Body of pancreas (tissue), 4 donors: Measurements from ENCODE around the gene MRPL43. TPM values are rescaled to one million over a fixed set of nuclear protein-coding genes. Genes with fewer than 3 reads are reported as not detected.
A peak's percentile ranks its signal among the peaks of the same experiment; 100 is the strongest.

Experiments used
- ATAC-seq: fragments of 150-250 bp; one replicate; pipeline ENCODE4 v1.9.1; 2016
- DNase-seq, 4 donors: peaks; one replicate each; pipeline ENCODE4 v3.0.0-alpha.2; 2019
- H3K27ac ChIP-seq, 4 donors: fragments of 200-600 bp; sonication (generic); 1 replicate in 3 of 4; 2 replicates in 1 of 4; pipeline versions ENCODE4 v1.5.1 to v1.6.1; 2016 to 2019; ENCODE audit warnings: mild to moderate bottlenecking in 1 of 4, mixed read lengths in 1 of 4, moderate library complexity in 1 of 4
- H3K27me3 ChIP-seq, 2 donors: fragments of 200-600 bp; sonication (generic); one replicate each; pipeline ENCODE4 v1.6.0; 2016; ENCODE audit warnings: mild to moderate bottlenecking in 1 of 2
- H3K36me3 ChIP-seq, 2 donors: fragments of 200-600 bp; sonication (generic); replicated peaks in 1 of 2; 2 replicates each; pipeline ENCODE4 v1.5.1; 2016; ENCODE audit warnings: low read depth in 2 of 2; ENCODE audit not compliant: insufficient read depth in 1 of 2
- H3K4me1 ChIP-seq: fragments of 200-600 bp; sonication (generic); one replicate; pipeline ENCODE4 v1.6.0; 2016
- H3K4me3 ChIP-seq, 2 donors: fragments of 200-600 bp; sonication (generic); 1 replicate in 1 of 2; 2 replicates in 1 of 2; pipeline ENCODE4 v1.5.1; 2016 to 2019
- H3K9me3 ChIP-seq, 3 donors: fragments of 200-600 bp; sonication (generic); 1 replicate in 2 of 3; 2 replicates in 1 of 3; pipeline ENCODE4 v1.5.1; 2016
- POLR2A ChIP-seq, 3 donors: fragments of 450-650 bp; IDR thresholded peaks; one replicate each; pipeline ENCODE4 v1.6.1; 2016; ENCODE audit warnings: antibody characterized with exemption in 3 of 3, mild to moderate bottlenecking in 2 of 3
- WGBS, 2 donors: methylation state at CpG; one replicate each; pipeline ENCODE4 v1.1.5; 2017; 5-methylcytosine and 5-hydroxymethylcytosine counted together
- intact Hi-C: fragments of 100-400 bp; cut with DNase I; formaldehyde crosslinking; loops from one replicate; pipeline ENCODE4 v1.15.1; 2023
- total RNA-seq, 2 donors: library from RNA; depleted of rRNA; stranded (reverse); fragments of >200 nt; gene quantifications; one replicate each; pipeline ENCODE4 v1.1.0, GENCODE V29; 2016
- TF ChIP-seq, protein P1 (sequence below), 7 experiments: fragments of 450-650 bp in 4 of 7; fragments of 200-600 bp in 3 of 7; sonication (generic) in 3 of 7; IDR thresholded peaks; one replicate each; pipeline ENCODE4 v1.5.1; 2016 to 2019; ENCODE audit warnings: antibody characterized with exemption in 7 of 7

Gene MRPL43
- total RNA-seq, 2 donors from 2014 or later: 53.7 to 90.5 TPM

GRCh38 chr10:100989088-100989487 is 1.8 kb upstream of the MRPL43 start:
- intact Hi-C loops: no loop called here
- Histone ChIP-seq H3K9me3 (no peaks in the 10 kb centered on the region), H3K36me3 (peaks cover 0 to 9% of the 10 kb centered on the region in 2 donors), H3K4me3 (no peak overlapping the region), H3K27ac (no peak overlapping the region), H3K27me3 (no peaks in the 10 kb centered on the region), H3K4me1 (peaks cover 50% of the 10 kb centered on the region)
- ATAC-seq (no peak), DNase-seq (peak in 3 of 4 donors; percentile 35 to 49 (median 43))
- TF ChIP-seq POLR2A (IDR thresholded peaks at IDR 0.05): no peak
- TF ChIP-seq, protein P1, sequence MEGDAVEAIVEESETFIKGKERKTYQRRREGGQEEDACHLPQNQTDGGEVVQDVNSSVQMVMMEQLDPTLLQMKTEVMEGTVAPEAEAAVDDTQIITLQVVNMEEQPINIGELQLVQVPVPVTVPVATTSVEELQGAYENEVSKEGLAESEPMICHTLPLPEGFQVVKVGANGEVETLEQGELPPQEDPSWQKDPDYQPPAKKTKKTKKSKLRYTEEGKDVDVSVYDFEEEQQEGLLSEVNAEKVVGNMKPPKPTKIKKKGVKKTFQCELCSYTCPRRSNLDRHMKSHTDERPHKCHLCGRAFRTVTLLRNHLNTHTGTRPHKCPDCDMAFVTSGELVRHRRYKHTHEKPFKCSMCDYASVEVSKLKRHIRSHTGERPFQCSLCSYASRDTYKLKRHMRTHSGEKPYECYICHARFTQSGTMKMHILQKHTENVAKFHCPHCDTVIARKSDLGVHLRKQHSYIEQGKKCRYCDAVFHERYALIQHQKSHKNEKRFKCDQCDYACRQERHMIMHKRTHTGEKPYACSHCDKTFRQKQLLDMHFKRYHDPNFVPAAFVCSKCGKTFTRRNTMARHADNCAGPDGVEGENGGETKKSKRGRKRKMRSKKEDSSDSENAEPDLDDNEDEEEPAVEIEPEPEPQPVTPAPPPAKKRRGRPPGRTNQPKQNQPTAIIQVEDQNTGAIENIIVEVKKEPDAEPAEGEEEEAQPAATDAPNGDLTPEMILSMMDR (IDR thresholded peaks at IDR 0.05): no peak
- WGBS, 2 donors: 64 to 66% methylated on average over 21 of the region's 21 CpGs

GRCh38 chr10:100988166-100988565 is 869 bp upstream of the MRPL43 start:
- H3K27ac ChIP-seq: no peak overlapping the region
- intact Hi-C loops: no loop called here
- TF ChIP-seq, protein P1 (IDR thresholded peaks at IDR 0.05): no peak
- TF ChIP-seq POLR2A (IDR thresholded peaks at IDR 0.05): no peak
- H3K4me3 ChIP-seq: no peak overlapping the region
- peaks cover 50% of the 10 kb centered on the region for H3K4me1 ChIP-seq
- ATAC-seq: no peak
- H3K27me3 ChIP-seq: no peaks in the 10 kb centered on the region
- H3K9me3 ChIP-seq: no peaks in the 10 kb centered on the region
- H3K36me3 ChIP-seq: peaks cover 0 to 9% of the 10 kb centered on the region in 2 donors
- 62% methylated on average over 10 of the region's 10 CpGs for WGBS, 2 donors
- no peak for DNase-seq

DNA sequence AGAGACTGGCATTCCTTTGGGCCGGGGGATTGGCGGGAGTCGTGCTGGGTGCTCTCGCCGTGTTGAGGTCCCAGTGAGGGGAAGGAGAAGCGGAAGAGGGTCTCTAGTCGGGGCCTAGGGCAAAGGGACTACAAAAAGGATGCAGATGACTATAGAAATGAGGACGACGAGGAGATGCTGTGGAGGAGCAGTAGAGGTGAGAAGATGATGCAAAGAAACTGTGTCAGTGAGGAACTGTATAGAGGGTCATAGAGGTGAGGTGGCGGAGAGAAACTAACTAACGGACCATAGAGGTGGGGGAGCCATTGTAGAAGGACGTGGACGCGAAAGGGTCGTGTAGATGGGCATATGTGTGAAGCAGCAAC is 370 bp upstream of the MRPL43 start:
- no peak for TF ChIP-seq POLR2A (IDR thresholded peaks at IDR 0.05)
- TF ChIP-seq, protein P1 (IDR thresholded peaks at IDR 0.05): no peak
- Histone ChIP-seq H3K4me1 (peaks cover 50% of the 10 kb centered on the region), H3K27me3 (no peaks in the 10 kb centered on the region), H3K9me3 (no peaks in the 10 kb centered on the region), H3K4me3 (peak overlapping the region; percentile 46 to 95), H3K27ac (peak overlapping the region in 2 of 4 donors; percentile 81 to 88), H3K36me3 (peaks cover 0 to 7% of the 10 kb centered on the region in 2 donors)
- intact Hi-C loops: no loop called here
- ATAC-seq (no peak), DNase-seq (no peak)
- 1% methylated on average over 15 of the region's 15 CpGs for WGBS, 2 donors

GRCh38 chr10:100986623-100986951 is 710 bp downstream of the MRPL43 start:
- H3K27ac ChIP-seq: peak overlapping the region in 3 of 4 donors; percentile 58 to 88 (median 81)

DNA sequence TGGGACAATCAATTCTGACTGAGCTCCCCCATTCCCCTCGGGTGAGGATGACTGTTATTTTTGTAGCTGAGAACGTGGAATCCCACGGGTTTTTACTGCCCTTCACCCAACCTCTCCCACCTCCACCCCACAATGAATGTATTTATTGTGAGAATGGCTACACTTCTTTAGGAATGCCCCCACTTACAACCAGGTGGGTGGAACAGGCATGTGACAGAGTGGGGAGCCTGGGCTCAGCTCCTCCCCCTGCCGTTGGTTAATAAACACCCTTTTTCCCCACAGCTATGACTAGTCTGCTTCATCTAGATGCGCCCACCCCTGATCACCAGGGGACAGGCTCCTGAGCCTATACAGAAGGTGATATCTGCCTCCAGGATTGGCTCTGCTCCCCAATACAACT is 2.0 kb downstream of the MRPL43 start:
- 26 to 36% methylated on average over 5 of the region's 5 CpGs for WGBS, 2 donors
- DNase-seq (peak in 2 of 4 donors; percentile 5 to 8), ATAC-seq (no peak)
- TF ChIP-seq, protein P1 (IDR thresholded peaks at IDR 0.05): no peak
- TF ChIP-seq POLR2A (IDR thresholded peaks at IDR 0.05): peak in 1 of 3 donors; percentile 17
- Histone ChIP-seq H3K9me3 (no peaks in the 10 kb centered on the region), H3K27ac (peak overlapping the region in 1 of 4 donors; percentile 14), H3K27me3 (no peaks in the 10 kb centered on the region), H3K4me1 (peaks cover 49% of the 10 kb centered on the region), H3K4me3 (no peak overlapping the region), H3K36me3 (peaks cover 0 to 3% of the 10 kb centered on the region in 2 donors)
- intact Hi-C loops: no loop called here

More at GRCh38 chr10:100986623-100986951, 710 bp downstream of the MRPL43 start:
- Histone ChIP-seq H3K4me1 (peaks cover 50% of the 10 kb centered on the region), H3K27me3 (no peaks in the 10 kb centered on the region), H3K36me3 (peaks cover 0 to 7% of the 10 kb centered on the region in 2 donors), H3K4me3 (peak overlapping the region; percentile 46 to 95), H3K9me3 (no peaks in the 10 kb centered on the region)
- TF ChIP-seq, protein P1 (IDR thresholded peaks at IDR 0.05): no peak
- no peak for TF ChIP-seq POLR2A (IDR thresholded peaks at IDR 0.05)
- peak; percentile 19 for ATAC-seq
- 8 to 11% methylated on average over 15 to 17 of the region's 17 CpGs for WGBS, 2 donors
- intact Hi-C loops: no loop called here
- DNase-seq: no peak
